GM23338 (cell line): Measurements from ENCODE around the gene CARMIL1. TPM values are rescaled to one million over a fixed set of nuclear protein-coding genes. Genes with fewer than 3 reads are reported as not detected.

Experiments used
- ATAC-seq: fragments of 200-7000 bp; cut with Tn5 transposase; 3 replicates; pipeline ENCODE4 v1.9.1; 2020
- DNase-seq: peaks from one replicate; pipeline ENCODE4 v3.0.0-alpha.2; 2015; ENCODE audit warnings: low spot score
- H2AFZ ChIP-seq: fragments of 200-600 bp; sonication (generic); 2 replicates; pipeline ENCODE4 v1.8.0; 2016; ENCODE audit warnings: antibody characterized with exemption, mild to moderate bottlenecking, moderate library complexity
- H3F3A ChIP-seq: fragments of 200-600 bp; sonication (generic); replicated peaks from 2 replicates; pipeline ENCODE4 v1.8.0; 2017; ENCODE audit warnings: antibody characterized with exemption, mixed run types, low read depth
- H3K27ac ChIP-seq: fragments of 200-600 bp; sonication (generic); 2 replicates; pipeline ENCODE4 v1.6.1; 2016; ENCODE audit warnings: low read depth
- H3K27me3 ChIP-seq: fragments of 200-600 bp; sonication (generic); 2 replicates; pipeline ENCODE4 v1.8.0; 2016; ENCODE audit warnings: mild to moderate bottlenecking, mixed run types, moderate library complexity; ENCODE audit not compliant: insufficient read depth
- H3K36me3 ChIP-seq: fragments of 200-600 bp; sonication (generic); 2 replicates; pipeline ENCODE4 v1.8.0; 2016; ENCODE audit warnings: mild to moderate bottlenecking; ENCODE audit not compliant: insufficient read depth
- H3K4me1 ChIP-seq: fragments of 200-600 bp; sonication (generic); 2 replicates; pipeline ENCODE4 v1.8.0; 2016; ENCODE audit warnings: mild to moderate bottlenecking, moderate library complexity; ENCODE audit not compliant: insufficient read depth
- H3K4me2 ChIP-seq: fragments of 200-600 bp; sonication (generic); 2 replicates; pipeline ENCODE4 v1.7.1; 2017; ENCODE audit warnings: mixed run types
- H3K4me3 ChIP-seq: fragments of 200-600 bp; sonication (generic); 2 replicates; pipeline ENCODE4 v1.6.1; 2016; ENCODE audit warnings: mixed run types
- H3K79me2 ChIP-seq: fragments of 200-600 bp; sonication (generic); replicated peaks from 2 replicates; pipeline ENCODE4 v1.8.0; 2017; ENCODE audit warnings: mild to moderate bottlenecking; ENCODE audit not compliant: insufficient read depth
- H3K9me2 ChIP-seq: fragments of 200-600 bp; sonication (generic); 2 replicates; pipeline ENCODE4 v1.8.0; 2017; ENCODE audit not compliant: insufficient read depth
- H4K20me1 ChIP-seq: fragments of 200-600 bp; sonication (generic); replicated peaks from 2 replicates; pipeline ENCODE4 v1.8.0; 2017; ENCODE audit warnings: mild to moderate bottlenecking; ENCODE audit not compliant: insufficient read depth
- H3K27ac Mint-ChIP-seq: 2 replicates; pipeline ENCODE4 v1.8.0; 2020; ENCODE audit warnings: inconsistent platforms, mild to moderate bottlenecking, moderate library complexity, mixed read lengths
- H3K27me3 Mint-ChIP-seq: 3 replicates; pipeline ENCODE4 v1.8.0; 2022; ENCODE audit warnings: low read depth, mild to moderate bottlenecking, moderate library complexity, mixed read lengths, inconsistent platforms; ENCODE audit not compliant: insufficient read depth, poor library complexity
- H3K36me3 Mint-ChIP-seq: 3 replicates; pipeline ENCODE4 v1.8.0; 2021; ENCODE audit warnings: low read depth, mild to moderate bottlenecking, inconsistent platforms, moderate library complexity, mixed read lengths
- H3K4me1 Mint-ChIP-seq: 3 replicates; pipeline ENCODE4 v1.8.0; 2020; ENCODE audit warnings: mild to moderate bottlenecking, inconsistent platforms, mixed read lengths
- H3K4me3 Mint-ChIP-seq: 3 replicates; pipeline ENCODE4 v1.8.0; 2021; ENCODE audit warnings: moderate library complexity, mild to moderate bottlenecking, inconsistent platforms, mixed read lengths
- H3K9me3 Mint-ChIP-seq: 3 replicates; pipeline ENCODE4 v1.8.0; 2020; ENCODE audit warnings: moderate library complexity, mild to moderate bottlenecking, inconsistent platforms, mixed read lengths
- CREB1 ChIP-seq: fragments of 250-450 bp; sonication (Bioruptor Pico); IDR thresholded peaks from 2 replicates; pipeline ENCODE4 v1.5.0; 2020; ENCODE audit warnings: low read depth, mild to moderate bottlenecking, moderate library complexity
- JUNB ChIP-seq: IDR thresholded peaks from one replicate; pipeline ENCODE4 v1.6.1; 2016; ENCODE audit warnings: antibody characterized with exemption; ENCODE audit not compliant: unreplicated experiment
- NANOG ChIP-seq: IDR thresholded peaks from 2 replicates; pipeline ENCODE4 v1.6.1; 2016; ENCODE audit warnings: antibody characterized with exemption, borderline replicate concordance
- POLR2AphosphoS5 ChIP-seq: IDR thresholded peaks from 2 replicates; pipeline ENCODE4 v1.6.1; 2016; ENCODE audit warnings: antibody characterized with exemption, low read depth
- ZNF114 ChIP-seq: fragments of 250-450 bp; sonication (Bioruptor Pico); IDR thresholded peaks from 2 replicates; pipeline ENCODE4 v1.5.0; 2020; ENCODE audit warnings: mild to moderate bottlenecking, moderate library complexity
- polyA plus RNA-seq: library from polyadenylated mRNA; unstranded; fragments of >200 nt; fragmentation: Nextera tagmentation; extraction: Ambion mirVana; gene quantifications from 2 replicates; pipeline ENCODE4 v1.2.1, GENCODE V29; 2016
- total RNA-seq: library from RNA; depleted of rRNA; stranded (reverse); fragments of >200 nt; shearing (Covaris generic); gene quantifications from 2 replicates; pipeline ENCODE4 v1.2.3, GENCODE V29; 2014
- TF ChIP-seq, protein P1 (sequence below): fragments of 250-450 bp; sonication (Bioruptor Pico); IDR thresholded peaks from 2 replicates; pipeline ENCODE4 v1.5.0; 2020; ENCODE audit warnings: mild to moderate bottlenecking, moderate library complexity
- TF ChIP-seq, protein P2 (sequence below), 2 experiments: fragments of 200-600 bp in 1 of 2; sonication (generic) in 1 of 2; conservative IDR thresholded peaks; 2 replicates each; pipeline versions ENCODE4 v1.5.1 to v1.6.1; 2016 to 2017; ENCODE audit warnings: antibody characterized with exemption in 2 of 2, low read depth in 2 of 2, mild to moderate bottlenecking in 2 of 2, moderate library complexity in 1 of 2

The CARMIL1 gene
- total and polyA plus RNA-seq, 2 experiments from 2014 or later, result 43.2 to 66.9 TPM

DNA sequence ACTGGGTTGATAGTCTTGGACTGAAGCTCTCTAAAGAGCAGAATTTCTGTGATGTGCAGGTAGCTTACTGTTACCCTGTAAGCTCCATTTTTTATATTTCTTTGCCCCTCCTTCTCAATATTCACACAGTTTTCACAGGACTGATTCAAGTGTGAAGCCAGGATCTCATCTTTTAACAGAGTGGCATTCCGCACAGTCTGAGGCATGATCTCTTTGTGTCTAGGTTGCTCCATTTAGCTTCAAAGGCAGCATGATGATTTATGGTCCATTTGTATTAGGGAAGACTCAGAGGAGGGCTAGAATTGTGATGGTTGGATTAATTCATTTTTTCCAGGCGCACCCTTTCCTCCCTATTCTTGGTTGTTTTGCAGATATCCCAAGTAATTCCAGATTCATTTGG lies 43.5 kb downstream of the CARMIL1 start (continued):
- TF ChIP-seq, protein P1, sequence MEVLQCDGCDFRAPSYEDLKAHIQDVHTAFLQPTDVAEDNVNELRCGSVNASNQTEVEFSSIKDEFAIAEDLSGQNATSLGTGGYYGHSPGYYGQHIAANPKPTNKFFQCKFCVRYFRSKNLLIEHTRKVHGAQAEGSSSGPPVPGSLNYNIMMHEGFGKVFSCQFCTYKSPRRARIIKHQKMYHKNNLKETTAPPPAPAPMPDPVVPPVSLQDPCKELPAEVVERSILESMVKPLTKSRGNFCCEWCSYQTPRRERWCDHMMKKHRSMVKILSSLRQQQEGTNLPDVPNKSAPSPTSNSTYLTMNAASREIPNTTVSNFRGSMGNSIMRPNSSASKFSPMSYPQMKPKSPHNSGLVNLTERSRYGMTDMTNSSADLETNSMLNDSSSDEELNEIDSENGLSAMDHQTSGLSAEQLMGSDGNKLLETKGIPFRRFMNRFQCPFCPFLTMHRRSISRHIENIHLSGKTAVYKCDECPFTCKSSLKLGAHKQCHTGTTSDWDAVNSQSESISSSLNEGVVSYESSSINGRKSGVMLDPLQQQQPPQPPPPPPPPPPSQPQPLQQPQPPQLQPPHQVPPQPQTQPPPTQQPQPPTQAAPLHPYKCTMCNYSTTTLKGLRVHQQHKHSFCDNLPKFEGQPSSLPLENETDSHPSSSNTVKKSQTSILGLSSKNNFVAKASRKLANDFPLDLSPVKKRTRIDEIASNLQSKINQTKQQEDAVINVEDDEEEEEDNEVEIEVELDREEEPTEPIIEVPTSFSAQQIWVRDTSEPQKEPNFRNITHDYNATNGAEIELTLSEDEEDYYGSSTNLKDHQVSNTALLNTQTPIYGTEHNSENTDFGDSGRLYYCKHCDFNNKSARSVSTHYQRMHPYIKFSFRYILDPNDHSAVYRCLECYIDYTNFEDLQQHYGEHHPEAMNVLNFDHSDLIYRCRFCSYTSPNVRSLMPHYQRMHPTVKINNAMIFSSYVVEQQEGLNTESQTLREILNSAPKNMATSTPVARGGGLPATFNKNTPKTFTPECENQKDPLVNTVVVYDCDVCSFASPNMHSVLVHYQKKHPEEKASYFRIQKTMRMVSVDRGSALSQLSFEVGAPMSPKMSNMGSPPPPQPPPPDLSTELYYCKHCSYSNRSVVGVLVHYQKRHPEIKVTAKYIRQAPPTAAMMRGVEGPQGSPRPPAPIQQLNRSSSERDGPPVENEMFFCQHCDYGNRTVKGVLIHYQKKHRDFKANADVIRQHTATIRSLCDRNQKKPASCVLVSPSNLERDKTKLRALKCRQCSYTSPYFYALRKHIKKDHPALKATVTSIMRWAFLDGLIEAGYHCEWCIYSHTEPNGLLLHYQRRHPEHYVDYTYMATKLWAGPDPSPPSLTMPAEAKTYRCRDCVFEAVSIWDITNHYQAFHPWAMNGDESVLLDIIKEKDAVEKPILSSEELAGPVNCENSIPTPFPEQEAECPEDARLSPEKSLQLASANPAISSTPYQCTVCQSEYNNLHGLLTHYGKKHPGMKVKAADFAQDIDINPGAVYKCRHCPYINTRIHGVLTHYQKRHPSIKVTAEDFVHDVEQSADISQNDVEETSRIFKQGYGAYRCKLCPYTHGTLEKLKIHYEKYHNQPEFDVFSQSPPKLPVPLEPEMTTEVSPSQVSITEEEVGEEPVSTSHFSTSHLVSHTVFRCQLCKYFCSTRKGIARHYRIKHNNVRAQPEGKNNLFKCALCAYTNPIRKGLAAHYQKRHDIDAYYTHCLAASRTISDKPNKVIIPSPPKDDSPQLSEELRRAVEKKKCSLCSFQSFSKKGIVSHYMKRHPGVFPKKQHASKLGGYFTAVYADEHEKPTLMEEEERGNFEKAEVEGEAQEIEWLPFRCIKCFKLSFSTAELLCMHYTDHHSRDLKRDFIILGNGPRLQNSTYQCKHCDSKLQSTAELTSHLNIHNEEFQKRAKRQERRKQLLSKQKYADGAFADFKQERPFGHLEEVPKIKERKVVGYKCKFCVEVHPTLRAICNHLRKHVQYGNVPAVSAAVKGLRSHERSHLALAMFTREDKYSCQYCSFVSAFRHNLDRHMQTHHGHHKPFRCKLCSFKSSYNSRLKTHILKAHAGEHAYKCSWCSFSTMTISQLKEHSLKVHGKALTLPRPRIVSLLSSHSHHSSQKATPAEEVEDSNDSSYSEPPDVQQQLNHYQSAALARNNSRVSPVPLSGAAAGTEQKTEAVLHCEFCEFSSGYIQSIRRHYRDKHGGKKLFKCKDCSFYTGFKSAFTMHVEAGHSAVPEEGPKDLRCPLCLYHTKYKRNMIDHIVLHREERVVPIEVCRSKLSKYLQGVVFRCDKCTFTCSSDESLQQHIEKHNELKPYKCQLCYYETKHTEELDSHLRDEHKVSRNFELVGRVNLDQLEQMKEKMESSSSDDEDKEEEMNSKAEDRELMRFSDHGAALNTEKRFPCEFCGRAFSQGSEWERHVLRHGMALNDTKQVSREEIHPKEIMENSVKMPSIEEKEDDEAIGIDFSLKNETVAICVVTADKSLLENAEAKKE (CRISPR knock-in tag), result no peak
- TF ChIP-seq, protein P2, sequence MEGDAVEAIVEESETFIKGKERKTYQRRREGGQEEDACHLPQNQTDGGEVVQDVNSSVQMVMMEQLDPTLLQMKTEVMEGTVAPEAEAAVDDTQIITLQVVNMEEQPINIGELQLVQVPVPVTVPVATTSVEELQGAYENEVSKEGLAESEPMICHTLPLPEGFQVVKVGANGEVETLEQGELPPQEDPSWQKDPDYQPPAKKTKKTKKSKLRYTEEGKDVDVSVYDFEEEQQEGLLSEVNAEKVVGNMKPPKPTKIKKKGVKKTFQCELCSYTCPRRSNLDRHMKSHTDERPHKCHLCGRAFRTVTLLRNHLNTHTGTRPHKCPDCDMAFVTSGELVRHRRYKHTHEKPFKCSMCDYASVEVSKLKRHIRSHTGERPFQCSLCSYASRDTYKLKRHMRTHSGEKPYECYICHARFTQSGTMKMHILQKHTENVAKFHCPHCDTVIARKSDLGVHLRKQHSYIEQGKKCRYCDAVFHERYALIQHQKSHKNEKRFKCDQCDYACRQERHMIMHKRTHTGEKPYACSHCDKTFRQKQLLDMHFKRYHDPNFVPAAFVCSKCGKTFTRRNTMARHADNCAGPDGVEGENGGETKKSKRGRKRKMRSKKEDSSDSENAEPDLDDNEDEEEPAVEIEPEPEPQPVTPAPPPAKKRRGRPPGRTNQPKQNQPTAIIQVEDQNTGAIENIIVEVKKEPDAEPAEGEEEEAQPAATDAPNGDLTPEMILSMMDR (conservative IDR thresholded peaks at IDR 0.05; ENCODE audit: low read depth in 2 of 2), result no peak
- TF ChIP-seq ZNF114 (CRISPR knock-in tag), result no peak

- DNase-seq (no peak), ATAC-seq (no peak; the same call in 2 of the 3 replicates)
- Histone ChIP-seq H3K4me3 (no peak overlapping the region), H3K4me2 (peak overlapping the region; percentile 14; the same call in 1 of the 2 replicates), H3K27ac (no peak overlapping the region; the same call in 1 of the 2 replicates), H3K79me2 (peaks cover 97% of the 10 kb centered on the region), H3K4me1 (peaks cover 55% of the 10 kb centered on the region), H2AFZ (no peak overlapping the region), H3F3A (no peaks in the 10 kb centered on the region), H3K27me3 (no peaks in the 10 kb centered on the region), H4K20me1 (0 out of 2 replicates have a peak, but pooled peaks cover 12% of the 10 kb centered on the region), H3K36me3 (no peaks in the 10 kb centered on the region), H3K9me2 (no peaks in the 10 kb centered on the region)
- Mint-ChIP-seq H3K27me3 (peaks cover 6% of the 10 kb centered on the region), H3K4me3 (no peak overlapping the region), H3K36me3 (no peaks in the 10 kb centered on the region), H3K9me3 (no peaks in the 10 kb centered on the region), H3K4me1 (peaks cover 23% of the 10 kb centered on the region), H3K27ac (no peak overlapping the region)
- TF ChIP-seq, protein P1 (CRISPR knock-in tag), result no peak
- no peak for TF ChIP-seq ZNF114 (CRISPR knock-in tag)
- TF ChIP-seq POLR2AphosphoS5, result no peak
- no peak for TF ChIP-seq NANOG
- TF ChIP-seq CREB1 (CRISPR knock-in tag), result no peak
- no peak for TF ChIP-seq JUNB
These were observed 45.0 kb downstream of the CARMIL1 start for GRCh38 chr6:25324066-25324762.
